CD14-positive monocyte (primary cell): Measurements from ENCODE around the gene SYTL4. TPM values are rescaled to one million over a fixed set of nuclear protein-coding genes. Genes with fewer than 3 reads are reported as not detected.
A peak's percentile ranks its signal among the peaks of the same experiment; 100 is the strongest.

ENCODE experiments used
- DNase-seq, 3 donors: peaks; one replicate each; pipeline ENCODE4 v3.0.0-alpha.2; 2011 to 2022
- H2AFZ ChIP-seq: 2 replicates; pipeline ENCODE4 v1.6.0; 2012; ENCODE audit warnings: mild to moderate bottlenecking, low read depth, low read length, inconsistent platforms; ENCODE audit not compliant: insufficient read depth, poor library complexity, severe bottlenecking
- H3K27ac ChIP-seq, 2 donors: 1 replicate in 1 of 2; 2 replicates in 1 of 2; pipeline ENCODE4 v1.5.1; 2012 to 2013; ENCODE audit warnings: low read length in 2 of 2, control low read depth in 1 of 2, inconsistent platforms in 1 of 2, low read depth in 1 of 2, mild to moderate bottlenecking in 1 of 2
- H3K27me3 ChIP-seq, 2 donors: one replicate each; pipeline versions ENCODE4 v1.6.0 to v1.6.1; 2011 to 2013; ENCODE audit warnings: low read length in 2 of 2; ENCODE audit not compliant: control insufficient read depth in 2 of 2, insufficient read depth in 2 of 2
- H3K36me3 ChIP-seq, 2 donors: replicated peaks in 1 of 2; 1 replicate in 1 of 2; 2 replicates in 1 of 2; pipeline versions ENCODE4 v1.5.1 to v1.6.1; 2012 to 2013; ENCODE audit warnings: low read length in 2 of 2, control low read depth in 1 of 2, inconsistent platforms in 1 of 2, mild to moderate bottlenecking in 1 of 2; ENCODE audit not compliant: insufficient read depth in 2 of 2, control insufficient read depth in 1 of 2
- H3K4me1 ChIP-seq, 2 donors: 1 replicate in 1 of 2; 2 replicates in 1 of 2; pipeline versions ENCODE4 v1.5.1 to v1.6.1; 2012 to 2013; ENCODE audit warnings: low read length in 2 of 2, control low read depth in 1 of 2, inconsistent platforms in 1 of 2, mild to moderate bottlenecking in 1 of 2, moderate library complexity in 1 of 2; ENCODE audit not compliant: insufficient read depth in 2 of 2, control insufficient read depth in 1 of 2
- H3K4me2 ChIP-seq: replicated peaks from 2 replicates; pipeline ENCODE3; 2012; ENCODE audit warnings: low read length, moderate library complexity, mild to moderate bottlenecking; ENCODE audit not compliant: poor library complexity, severe bottlenecking; ENCODE audit errors: extremely low read depth
- H3K4me3 ChIP-seq, 3 experiments: fragments of 200-600 bp in 1 of 3; sonication (generic) in 1 of 3; replicated peaks in 1 of 3; 1 replicate in 2 of 3; 2 replicates in 1 of 3; pipeline ENCODE4 v1.5.1; 2011 to 2013; ENCODE audit warnings: low read length in 3 of 3, mild to moderate bottlenecking in 3 of 3, control low read depth in 2 of 3, low read depth in 2 of 3, inconsistent platforms in 1 of 3, moderate library complexity in 1 of 3
- H3K79me2 ChIP-seq: 2 replicates; pipeline ENCODE4 v1.6.0; 2012; ENCODE audit warnings: mild to moderate bottlenecking, control low read depth, inconsistent platforms, low read length, moderate library complexity; ENCODE audit not compliant: insufficient read depth
- H3K9ac ChIP-seq: 2 replicates; pipeline ENCODE4 v1.6.0; 2017; ENCODE audit warnings: low read length, mild to moderate bottlenecking; ENCODE audit not compliant: insufficient read depth, poor library complexity, severe bottlenecking
- H3K9me3 ChIP-seq, 2 donors: replicated peaks in 1 of 2; 1 replicate in 1 of 2; 2 replicates in 1 of 2; pipeline versions ENCODE4 v1.5.1 to v1.6.1; 2012 to 2013; ENCODE audit warnings: low read length in 2 of 2, control low read depth in 1 of 2; ENCODE audit not compliant: control insufficient read depth in 1 of 2, insufficient read depth in 1 of 2
- H4K20me1 ChIP-seq: 2 replicates; pipeline ENCODE4 v1.6.0; 2012; ENCODE audit warnings: mild to moderate bottlenecking, low read length, control low read depth, moderate library complexity; ENCODE audit not compliant: insufficient read depth
- H3K27ac Mint-ChIP-seq, 7 donors: one replicate each; pipeline ENCODE4 v1.8.0; 2020; ENCODE audit warnings: mild to moderate bottlenecking in 7 of 7, mixed read lengths in 7 of 7, moderate library complexity in 6 of 7, inconsistent platforms in 2 of 7
- H3K27me3 Mint-ChIP-seq, 3 donors: one replicate each; pipeline ENCODE4 v1.8.0; 2021 to 2022; ENCODE audit warnings: low read depth in 3 of 3, mild to moderate bottlenecking in 3 of 3, mixed read lengths in 3 of 3, moderate library complexity in 3 of 3, inconsistent platforms in 1 of 3
- H3K36me3 Mint-ChIP-seq, 2 donors: one replicate each; pipeline ENCODE4 v1.8.0; 2020; ENCODE audit warnings: mixed read lengths in 2 of 2, inconsistent platforms in 1 of 2, mild to moderate bottlenecking in 1 of 2
- H3K4me1 Mint-ChIP-seq: one replicate; pipeline ENCODE4 v1.8.0; 2020; ENCODE audit warnings: mild to moderate bottlenecking, mixed read lengths
- H3K4me3 Mint-ChIP-seq, 2 donors: one replicate each; pipeline ENCODE4 v1.8.0; 2020; ENCODE audit warnings: mild to moderate bottlenecking in 2 of 2, mixed read lengths in 2 of 2, moderate library complexity in 1 of 2
- H3K9me3 Mint-ChIP-seq, 7 donors: one replicate each; pipeline ENCODE4 v1.8.0; 2020 to 2022; ENCODE audit warnings: mixed read lengths in 7 of 7, mild to moderate bottlenecking in 6 of 7, moderate library complexity in 6 of 7, inconsistent platforms in 2 of 7
- WGBS: methylation state at CpG from one replicate; pipeline ENCODE4 v1.1.5; 2013; ENCODE audit warnings: missing lambda C conversion rate; ENCODE audit not compliant: insufficient coverage; 5-methylcytosine and 5-hydroxymethylcytosine counted together
- intact Hi-C, 2 donors: fragments of 100-400 bp; cut with micrococcal nuclease; formaldehyde crosslinking; loops; one replicate each; pipeline versions ENCODE4 v1.15.0 to v1.15.1; 2023
- polyA plus RNA-seq, 3 donors: library from polyadenylated mRNA; depleted of rRNA in 1 of 3; unstranded in 2 of 3; stranded (reverse) in 1 of 3; fragments of 300-500 nt in 2 of 3; fragments of >200 nt in 1 of 3; fragmentation: Illumina TruSeq in 2 of 3; gene quantifications; 1 replicate in 2 of 3; 2 replicates in 1 of 3; pipeline ENCODE4 v1.2.3, GENCODE V29; 2012 to 2021
- TF ChIP-seq, protein P1 (sequence below): fragments of 200-600 bp; IDR thresholded peaks from one replicate; pipeline ENCODE4 v1.8.0; 2022; ENCODE audit warnings: antibody characterized with exemption, mild to moderate bottlenecking

The SYTL4 gene
- polyA plus RNA-seq, 3 donors = 0.17 TPM; not detected in 2

GRCh38 chrX:100673397-100673953, 58.4 kb downstream of the SYTL4 start:
- Mint-ChIP-seq H3K9me3 (peaks cover 0 to 10% (median 0%) of the 10 kb centered on the region in 7 donors), H3K4me1 (peaks cover 12% of the 10 kb centered on the region), H3K27ac (no peak overlapping the region), H3K4me3 (no peak overlapping the region), H3K36me3 (no peaks in the 10 kb centered on the region), H3K27me3 (peaks cover 18 to 33% (median 22%) of the 10 kb centered on the region in 3 donors)
- no peaks in the 10 kb centered on the region for H3K79me2 ChIP-seq
- H3K9ac ChIP-seq = no peak overlapping the region
- H3K4me2 ChIP-seq = no peak overlapping the region
- TF ChIP-seq, protein P1, sequence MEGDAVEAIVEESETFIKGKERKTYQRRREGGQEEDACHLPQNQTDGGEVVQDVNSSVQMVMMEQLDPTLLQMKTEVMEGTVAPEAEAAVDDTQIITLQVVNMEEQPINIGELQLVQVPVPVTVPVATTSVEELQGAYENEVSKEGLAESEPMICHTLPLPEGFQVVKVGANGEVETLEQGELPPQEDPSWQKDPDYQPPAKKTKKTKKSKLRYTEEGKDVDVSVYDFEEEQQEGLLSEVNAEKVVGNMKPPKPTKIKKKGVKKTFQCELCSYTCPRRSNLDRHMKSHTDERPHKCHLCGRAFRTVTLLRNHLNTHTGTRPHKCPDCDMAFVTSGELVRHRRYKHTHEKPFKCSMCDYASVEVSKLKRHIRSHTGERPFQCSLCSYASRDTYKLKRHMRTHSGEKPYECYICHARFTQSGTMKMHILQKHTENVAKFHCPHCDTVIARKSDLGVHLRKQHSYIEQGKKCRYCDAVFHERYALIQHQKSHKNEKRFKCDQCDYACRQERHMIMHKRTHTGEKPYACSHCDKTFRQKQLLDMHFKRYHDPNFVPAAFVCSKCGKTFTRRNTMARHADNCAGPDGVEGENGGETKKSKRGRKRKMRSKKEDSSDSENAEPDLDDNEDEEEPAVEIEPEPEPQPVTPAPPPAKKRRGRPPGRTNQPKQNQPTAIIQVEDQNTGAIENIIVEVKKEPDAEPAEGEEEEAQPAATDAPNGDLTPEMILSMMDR = no peak
- no peak overlapping the region for H2AFZ ChIP-seq
- no peak overlapping the region for H3K27ac ChIP-seq
- peaks cover 4 to 20% of the 10 kb centered on the region in 2 donors for H3K27me3 ChIP-seq
- no peak overlapping the region for H3K4me3 ChIP-seq
- no CpG with 5 or more reads among the region's 3 CpGs for WGBS
- peak in 1 of 3 donors; percentile 7 for DNase-seq
- H4K20me1 ChIP-seq = no peaks in the 10 kb centered on the region
- intact Hi-C loops = no loop called here
- H3K9me3 ChIP-seq = no peaks in the 10 kb centered on the region
- H3K4me1 ChIP-seq = peaks cover 15 to 16% of the 10 kb centered on the region in 2 donors
- no peaks in the 10 kb centered on the region for H3K36me3 ChIP-seq

- Histone ChIP-seq H3K79me2 (no peaks in the 10 kb centered on the region), H3K27me3 (peaks cover 4 to 20% of the 10 kb centered on the region in 2 donors), H3K4me3 (no peak overlapping the region), H3K9ac (no peak overlapping the region), H4K20me1 (no peaks in the 10 kb centered on the region), H3K4me1 (peaks cover 15 to 16% of the 10 kb centered on the region in 2 donors), H3K9me3 (no peaks in the 10 kb centered on the region), H3K4me2 (no peak overlapping the region), H3K36me3 (no peaks in the 10 kb centered on the region), H3K27ac (no peak overlapping the region), H2AFZ (no peak overlapping the region)
- peak overlapping the region in 1 of 2 donors; percentile 65 for H3K4me3 Mint-ChIP-seq
- TF ChIP-seq, protein P1 = no peak
- no CpG with 5 or more reads among the region's 3 CpGs for WGBS
- no peak overlapping the region for H3K27ac Mint-ChIP-seq
- H3K9me3 Mint-ChIP-seq = peaks cover 0 to 10% (median 0%) of the 10 kb centered on the region in 7 donors
- DNase-seq = no peak
- intact Hi-C loops = no loop called here
- peaks cover 19 to 33% (median 19%) of the 10 kb centered on the region in 3 donors for H3K27me3 Mint-ChIP-seq
- H3K36me3 Mint-ChIP-seq = no peaks in the 10 kb centered on the region
- H3K4me1 Mint-ChIP-seq = peaks cover 12% of the 10 kb centered on the region
Measured at GRCh38 chrX:100672966-100673365, 59.0 kb downstream of the SYTL4 start.
